GM08714 (cell line): ENCODE results near the gene CTTN.
"Not testable (repeated sequence)": the region's sequence is repeated elsewhere in the genome, so short reads cannot be mapped to it uniquely, and the experiment has no call there.

Experiments used
- H3K4me3 ChIP-seq: fragments of 200-500 bp; sonication (Bioruptor generic); 2 replicates; pipeline ENCODE4 v1.5.1; 2014; ENCODE audit warnings: mild to moderate bottlenecking, low read length, inconsistent platforms
- ZNF274 ChIP-seq: IDR thresholded peaks from 2 replicates; pipeline ENCODE4 v1.6.1; 2012; ENCODE audit warnings: mild to moderate bottlenecking, low read depth, low read length

Gene CTTN

DNA sequence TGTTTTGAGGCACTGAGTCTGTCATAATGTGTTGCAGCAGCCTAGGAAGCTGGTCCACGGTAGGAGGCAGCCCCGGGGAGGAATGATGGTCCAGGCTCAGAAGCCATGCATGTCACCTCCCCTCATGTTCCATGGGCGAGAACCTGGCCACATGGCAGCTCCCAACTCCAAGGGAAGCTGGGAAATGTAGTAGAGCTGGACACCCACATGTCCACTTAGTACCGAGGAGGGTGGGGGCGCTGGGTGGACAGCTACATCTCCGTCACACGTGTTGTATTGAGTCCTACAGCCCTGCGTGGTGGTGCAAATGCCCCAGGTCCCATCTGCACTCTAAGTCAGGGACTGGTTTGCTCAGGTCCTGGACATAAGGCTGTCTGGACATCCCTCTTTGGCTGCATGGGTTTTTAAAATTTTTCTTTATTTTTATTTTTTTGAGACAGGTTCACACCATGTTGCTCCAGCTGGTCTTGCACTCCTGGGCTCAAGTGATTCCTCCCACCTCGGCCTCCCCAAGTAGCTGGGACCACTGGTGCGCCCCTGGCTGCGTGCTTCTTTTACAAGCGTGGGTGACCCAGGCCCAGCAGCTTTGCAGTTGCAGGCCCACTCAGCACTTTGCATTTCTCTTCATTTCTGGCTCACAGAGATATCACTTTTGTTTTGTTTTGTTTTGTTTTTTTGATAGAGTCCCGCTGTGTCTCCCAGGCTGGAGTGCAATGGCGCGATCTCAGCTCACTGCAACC lies 3.9 kb upstream of the CTTN start:
- no peak for TF ChIP-seq ZNF274
- H3K4me3 ChIP-seq = no peak overlapping the region

DNA sequence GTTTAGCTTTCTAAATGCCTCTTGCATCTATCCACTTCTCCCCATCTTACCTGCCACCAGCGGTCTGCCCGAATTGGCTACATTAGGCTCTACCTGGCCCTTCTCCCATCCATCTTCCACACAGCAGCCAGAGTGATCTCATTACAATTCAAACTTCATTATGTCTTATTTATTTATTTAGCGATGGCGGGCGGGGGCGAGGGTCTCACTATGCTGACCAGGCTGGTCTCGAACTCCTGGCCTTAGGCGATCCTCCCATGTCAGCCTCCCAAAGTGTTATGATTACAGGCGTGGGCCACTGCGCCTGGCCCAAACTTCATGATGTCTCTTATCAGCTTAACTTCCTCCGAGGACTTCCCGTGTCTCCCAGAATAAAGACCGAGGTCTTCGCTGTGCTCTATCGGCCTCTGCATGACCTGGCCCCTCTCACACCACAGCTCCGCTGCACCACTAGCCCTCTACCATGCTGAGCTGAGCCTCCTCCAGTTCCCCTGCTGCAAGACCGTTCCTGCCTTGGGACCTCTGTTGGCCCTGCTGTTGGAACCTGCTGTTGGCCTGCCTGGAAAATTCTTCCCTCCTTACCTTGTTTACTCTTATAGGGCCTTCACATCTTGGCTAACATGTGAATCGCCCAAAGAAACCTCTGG lies 870 bp upstream of the CTTN start:
- H3K4me3 ChIP-seq = peak overlapping the region; percentile 64

GRCh38 chr11:70398834-70399680 lies 728 bp downstream of the CTTN start:
- H3K4me3 ChIP-seq = peak overlapping the region; percentile 64
- TF ChIP-seq ZNF274 = no peak

More for the DNA sequence above, 870 bp upstream of the CTTN start:
- TF ChIP-seq ZNF274 = no peak

- TF ChIP-seq ZNF274 = no peak
- no peak overlapping the region for H3K4me3 ChIP-seq
Measured at GRCh38 chr11:70399681-70400112, 1.4 kb downstream of the CTTN start.

DNA sequence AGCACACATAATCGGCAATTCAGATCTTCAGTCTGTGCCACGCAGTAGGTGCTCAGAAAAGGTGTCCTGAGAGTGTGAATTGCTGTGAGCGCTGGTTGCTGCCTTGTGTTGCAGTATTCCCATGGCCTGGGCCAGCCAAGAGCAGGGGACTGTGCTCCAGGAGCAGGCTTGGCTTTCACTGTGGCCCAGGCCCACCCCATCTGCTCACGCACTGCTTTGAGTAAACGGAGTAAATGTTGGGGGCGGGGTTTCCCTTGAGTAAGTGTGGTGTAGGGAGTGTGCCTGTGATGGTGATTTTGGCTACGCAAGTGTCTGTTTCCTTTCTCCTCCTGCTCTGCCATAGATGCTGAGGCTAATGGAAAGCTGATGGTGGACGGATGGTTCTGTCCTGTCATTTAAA lies 2.3 kb downstream of the CTTN start:
- no peak for TF ChIP-seq ZNF274
- H3K4me3 ChIP-seq = no peak overlapping the region

GRCh38 chr11:70402016-70402415 lies 3.7 kb downstream of the CTTN start:
- no peak for TF ChIP-seq ZNF274
- H3K4me3 ChIP-seq = no peak overlapping the region

GRCh38 chr11:70402685-70403084 lies 4.4 kb downstream of the CTTN start:
- H3K4me3 ChIP-seq = no peak overlapping the region
- TF ChIP-seq ZNF274 = no peak

DNA sequence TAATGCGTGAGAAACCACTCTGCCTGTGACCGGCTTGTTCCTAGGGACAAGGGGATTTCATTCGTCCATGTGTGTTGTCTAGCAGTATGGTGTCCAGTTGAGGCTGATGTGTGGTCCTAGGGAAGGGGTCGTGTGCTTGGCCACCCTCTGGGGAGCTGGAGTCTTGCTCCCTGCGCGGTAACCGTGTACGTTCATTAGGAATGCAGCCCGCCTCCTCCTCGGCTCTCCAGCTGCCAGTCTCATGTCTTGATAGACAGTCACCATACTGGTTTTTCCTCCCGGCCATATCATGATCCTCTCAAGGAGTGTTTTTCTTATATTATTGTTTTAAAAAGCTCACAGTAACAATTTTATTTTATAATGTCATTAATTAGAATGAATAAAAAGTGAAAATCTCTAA lies 5.9 kb downstream of the CTTN start:
- no peak overlapping the region for H3K4me3 ChIP-seq
- TF ChIP-seq ZNF274 = no peak

DNA sequence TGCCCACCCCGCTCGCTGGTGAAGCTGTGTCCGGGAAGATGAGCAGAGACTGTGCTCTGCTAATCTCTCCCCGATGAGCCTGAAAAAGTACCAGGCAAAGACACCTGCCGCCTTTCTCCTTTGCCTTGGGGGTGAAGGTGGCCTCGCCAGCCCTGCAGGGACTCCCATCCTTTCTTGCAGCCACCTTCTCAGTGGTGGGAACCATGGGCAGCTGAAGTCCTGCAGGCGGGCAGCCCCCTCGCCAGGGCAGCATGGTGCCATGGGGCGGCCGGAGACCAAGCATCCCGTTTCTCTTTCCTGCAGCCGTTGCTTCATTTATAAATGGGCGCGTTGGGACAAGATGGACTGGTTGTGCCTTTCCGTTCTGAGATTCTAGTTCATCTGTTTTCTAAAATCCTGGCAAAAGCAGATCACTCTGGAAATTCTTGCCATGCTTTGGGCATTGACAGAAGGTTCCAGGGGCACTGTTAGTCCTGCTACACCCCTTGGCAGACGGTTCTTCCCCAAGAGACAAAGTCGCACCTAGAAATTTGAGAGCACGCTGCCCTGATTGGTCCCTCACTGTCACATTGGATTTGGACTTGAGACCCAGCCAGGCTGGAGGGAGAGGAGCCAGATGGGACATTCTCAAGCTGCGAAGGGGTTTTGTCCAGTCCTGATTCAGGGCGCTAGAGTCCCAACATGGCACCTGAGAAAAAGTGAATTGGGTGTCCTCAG lies 7.5 kb downstream of the CTTN start:
- H3K4me3 ChIP-seq = no peak overlapping the region
- no peak for TF ChIP-seq ZNF274

GRCh38 chr11:70407121-70407520 lies 8.8 kb downstream of the CTTN start:
- H3K4me3 ChIP-seq = no peak overlapping the region
- TF ChIP-seq ZNF274 = no peak

GRCh38 chr11:70407814-70408213 lies 9.5 kb downstream of the CTTN start:
- no peak for TF ChIP-seq ZNF274
- no peak overlapping the region for H3K4me3 ChIP-seq

- H3K4me3 ChIP-seq = not testable (repeated sequence)
Measured at GRCh38 chr11:70408326-70408725, 10.0 kb downstream of the CTTN start.

GRCh38 chr11:70409437-70409836 lies 11.1 kb downstream of the CTTN start:
- no peak for TF ChIP-seq ZNF274
- no peak overlapping the region for H3K4me3 ChIP-seq

- TF ChIP-seq ZNF274 = no peak
- no peak overlapping the region for H3K4me3 ChIP-seq
Measured at GRCh38 chr11:70409871-70410270, 11.5 kb downstream of the CTTN start.
